Right ventricle myocardium inferior (tissue), 1 donor: ENCODE measurements around the gene DDC. TPM values are rescaled to one million over a fixed set of nuclear protein-coding genes. Genes with fewer than 3 reads are reported as not detected.

Experiments used
- ATAC-seq: fragments of 200-7000 bp; cut with Tn5 transposase; one replicate; pipeline ENCODE4 v1.9.1; 2020; ENCODE audit warnings: mild to moderate bottlenecking, moderate library complexity
- DNase-seq: peaks from one replicate; pipeline ENCODE4 v3.0.0; 2021; ENCODE audit errors: missing footprints
- intact Hi-C: fragments of 100-400 bp; cut with DNase I; formaldehyde crosslinking; loops from one replicate; pipeline ENCODE4 v1.11.0; 2022
- total RNA-seq: library from RNA; stranded (reverse); fragmentation: NEBNext Ultra II Directional; extraction: Animal tissue kit (Norgen Biotek cat#: 25700); gene quantifications from one replicate; pipeline ENCODE4 v1.2.1, GENCODE V29; 2021
- donor health status: DM: no; HTN: yes; CAD: no; lungs with severe emphysema.

Gene DDC
- total RNA-seq, 1 donor from 2014 or later = not detected

- no peak for DNase-seq
- no peak for ATAC-seq
- intact Hi-C loops = no loop called here
Measured at GRCh38 chr7:50412973-50413372, 152.2 kb downstream of the DDC start.

- ATAC-seq (no peak), DNase-seq (no peak)
- intact Hi-C loops = no loop called here
Measured at GRCh38 chr7:50411332-50411731, 153.9 kb downstream of the DDC start.

GRCh38 chr7:50409856-50410745 lies 155.1 kb downstream of the DDC start:
- no peak for ATAC-seq
- intact Hi-C loops = no loop called here
- no peak for DNase-seq

Other genes with a start within 250 kb of the DDC start
- 3.4 TPM for gene FIGNL1, start 115.1 kb downstream of the DDC start, total RNA-seq
- gene GRB10, start 217.5 kb upstream of the DDC start, total RNA-seq = 34.7 TPM